Ovary (tissue), 3 donors: Measurements from ENCODE around the gene ARHGEF10L.

ENCODE experiments used
- EP300 ChIP-seq: sonication (generic); formaldehyde crosslinking; IDR thresholded peaks from one replicate; pipeline ENCODE4 v1.6.1; 2017; ENCODE audit warnings: antibody characterized with exemption
- POLR2A ChIP-seq: fragments of 450-650 bp; IDR thresholded peaks from one replicate; pipeline ENCODE4 v1.6.1; 2017; ENCODE audit warnings: antibody characterized with exemption, mild to moderate bottlenecking, moderate library complexity
- TF ChIP-seq, protein P1 (sequence below), 3 donors: fragments of 450-650 bp in 2 of 3; fragments of 200-600 bp in 1 of 3; IDR thresholded peaks; one replicate each; pipeline versions ENCODE4 v1.5.1 to v1.8.0; 2016 to 2022; ENCODE audit warnings: antibody characterized with exemption in 3 of 3, mild to moderate bottlenecking in 1 of 3
- donor health status: DM: no; HTN: no; CAD: no.

DNA sequence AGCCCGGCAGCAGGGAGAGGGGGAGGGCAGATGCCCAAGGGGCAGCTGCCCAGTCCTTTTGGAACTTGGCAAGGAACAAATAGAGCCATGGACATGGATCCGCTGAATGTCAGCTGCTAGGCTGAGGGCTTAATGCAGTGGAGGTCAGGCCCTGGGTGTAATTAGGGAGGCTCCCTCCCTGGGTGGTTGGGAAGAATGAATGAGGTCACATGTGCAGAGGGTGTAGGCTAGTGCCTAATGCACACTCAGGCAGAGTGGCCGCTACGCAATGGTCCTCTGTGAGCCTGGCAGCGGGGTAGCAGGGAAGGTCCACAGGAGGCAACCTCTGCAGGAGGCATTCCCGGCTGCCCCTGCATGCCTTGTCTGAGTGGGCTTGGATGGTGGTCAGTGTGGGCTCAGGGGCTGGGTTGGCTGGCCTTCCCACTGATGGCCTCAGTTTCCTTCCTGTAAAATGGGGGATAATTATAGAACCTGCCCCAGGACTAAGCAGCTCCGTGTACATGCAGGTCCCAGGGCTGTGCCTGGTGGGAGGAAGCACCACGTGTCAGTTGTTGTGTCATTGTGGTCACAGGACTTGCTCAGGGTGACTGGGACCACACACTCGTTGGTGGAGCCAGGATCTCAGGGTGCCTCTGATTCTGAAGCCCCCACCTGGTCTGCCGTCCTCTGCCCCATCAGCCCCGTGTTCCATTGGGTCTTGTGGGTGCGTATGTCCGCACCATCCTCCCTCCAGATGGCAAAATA, 134.0 kb downstream of the ARHGEF10L start:
- TF ChIP-seq, protein P1, sequence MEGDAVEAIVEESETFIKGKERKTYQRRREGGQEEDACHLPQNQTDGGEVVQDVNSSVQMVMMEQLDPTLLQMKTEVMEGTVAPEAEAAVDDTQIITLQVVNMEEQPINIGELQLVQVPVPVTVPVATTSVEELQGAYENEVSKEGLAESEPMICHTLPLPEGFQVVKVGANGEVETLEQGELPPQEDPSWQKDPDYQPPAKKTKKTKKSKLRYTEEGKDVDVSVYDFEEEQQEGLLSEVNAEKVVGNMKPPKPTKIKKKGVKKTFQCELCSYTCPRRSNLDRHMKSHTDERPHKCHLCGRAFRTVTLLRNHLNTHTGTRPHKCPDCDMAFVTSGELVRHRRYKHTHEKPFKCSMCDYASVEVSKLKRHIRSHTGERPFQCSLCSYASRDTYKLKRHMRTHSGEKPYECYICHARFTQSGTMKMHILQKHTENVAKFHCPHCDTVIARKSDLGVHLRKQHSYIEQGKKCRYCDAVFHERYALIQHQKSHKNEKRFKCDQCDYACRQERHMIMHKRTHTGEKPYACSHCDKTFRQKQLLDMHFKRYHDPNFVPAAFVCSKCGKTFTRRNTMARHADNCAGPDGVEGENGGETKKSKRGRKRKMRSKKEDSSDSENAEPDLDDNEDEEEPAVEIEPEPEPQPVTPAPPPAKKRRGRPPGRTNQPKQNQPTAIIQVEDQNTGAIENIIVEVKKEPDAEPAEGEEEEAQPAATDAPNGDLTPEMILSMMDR (IDR thresholded peaks at IDR 0.05), result no peak
- TF ChIP-seq POLR2A, result no peak
- no peak for TF ChIP-seq EP300
